BLaER1 treated with 17β-estradiol and CSF1 and Interleukin-3, amounts not matched to agents 10 nM and 100 nM (cell line): Measurements from ENCODE around the gene SEZ6L.

Source experiments
- H3K27ac ChIP-seq, 11 experiments: shearing (Covaris generic); formaldehyde crosslinking; 2 replicates each; pipeline ENCODE4 v1.8.1; 2022
- H3K27me3 ChIP-seq, 11 experiments: shearing (Covaris generic); formaldehyde crosslinking; 2 replicates each; pipeline ENCODE4 v1.8.1; 2022
- H3K36me3 ChIP-seq, 11 experiments: shearing (Covaris generic); formaldehyde crosslinking; 2 replicates each; pipeline ENCODE4 v1.8.1; 2022
- H3K4me1 ChIP-seq, 10 experiments: shearing (Covaris generic); formaldehyde crosslinking; 2 replicates each; pipeline ENCODE4 v1.8.1; 2022
- H3K4me2 ChIP-seq, 11 experiments: shearing (Covaris generic); formaldehyde crosslinking; 2 replicates each; pipeline ENCODE4 v1.8.1; 2022
- H3K4me3 ChIP-seq, 10 experiments: shearing (Covaris generic); formaldehyde crosslinking; 2 replicates each; pipeline ENCODE4 v1.8.1; 2022
- H3K9ac ChIP-seq, 11 experiments: shearing (Covaris generic); formaldehyde crosslinking; 2 replicates each; pipeline ENCODE4 v1.8.1; 2022
- H3K9me3 ChIP-seq, 11 experiments: shearing (Covaris generic); formaldehyde crosslinking; replicated peaks in 1 of 11; 2 replicates each; pipeline ENCODE4 v1.8.1; 2022
- H4K20me1 ChIP-seq, 11 experiments: shearing (Covaris generic); formaldehyde crosslinking; 2 replicates each; pipeline ENCODE4 v1.8.1; 2022
- Cebpa-rat ChIP-seq, 11 experiments: shearing (Covaris generic); IDR thresholded peaks; 2 replicates each; pipeline ENCODE4 v1.8.1; 2022

The SEZ6L gene

GRCh38 chr22:26169315-26170111, at the start of gene SEZ6L:
Gene SEZ6L, plus strand, starts transcription at chr22:26169462. Its CDS starts 208 bp downstream, at chr22:26169670.
- peaks cover 26 to 52% (median 48%) of the 10 kb centered on the region in 11 experiments for H3K27me3 ChIP-seq

GRCh38 chr22:26122920-26123468, 46.3 kb upstream of the SEZ6L start:
- peak overlapping the region in 4 of 11 experiments; percentile 6 to 38 (median 10); a peak in 3 of 22 replicates for H3K4me2 ChIP-seq
- H3K4me1 ChIP-seq: peaks cover 0 to 9% (median 0%) of the 10 kb centered on the region in 10 experiments; a peak in 1 of 20 replicates
- H4K20me1 ChIP-seq: no peaks in the 10 kb centered on the region
- no peaks in the 10 kb centered on the region for H3K9me3 ChIP-seq
- H3K27ac ChIP-seq: no peak overlapping the region
- H3K27me3 ChIP-seq: no peaks in the 10 kb centered on the region
- TF ChIP-seq Cebpa-rat (IDR thresholded peaks at IDR 0.05): no peak
- H3K4me3 ChIP-seq: no peak overlapping the region
- no peak overlapping the region for H3K9ac ChIP-seq
- H3K36me3 ChIP-seq: no peaks in the 10 kb centered on the region

More at GRCh38 chr22:26169315-26170111, at the start of gene SEZ6L:
- Histone ChIP-seq H3K9ac (peak within 1 kb of the TSS; percentile 27 to 68 (median 55); a peak in 20 of 22 replicates), H3K27ac (peak within 1 kb of the TSS in 3 of 11 experiments; percentile 28 to 63 (median 30); a peak in 4 of 22 replicates), H3K4me1 (peaks cover 12 to 30% (median 25%) of the 10 kb centered on the region in 10 experiments), H4K20me1 (peaks cover 0 to 25% (median 15%) of the 10 kb centered on the region in 11 experiments; a peak in 9 of 22 replicates), H3K4me3 (peak within 1 kb of the TSS; percentile 56 to 72 (median 62)), H3K4me2 (peak within 1 kb of the TSS; percentile 88 to 98 (median 96)), H3K9me3 (no peaks in the 10 kb centered on the region), H3K36me3 (no peaks in the 10 kb centered on the region)
- TF ChIP-seq Cebpa-rat (IDR thresholded peaks at IDR 0.05): no peak

GRCh38 chr22:26124991-26125725, 44.1 kb upstream of the SEZ6L start:
- H3K4me2 ChIP-seq: no peak overlapping the region
- H3K4me3 ChIP-seq: no peak overlapping the region
- no peaks in the 10 kb centered on the region for H3K36me3 ChIP-seq
- H3K4me1 ChIP-seq: peaks cover 0 to 9% (median 0%) of the 10 kb centered on the region in 10 experiments; a peak in 1 of 20 replicates
- no peaks in the 10 kb centered on the region for H4K20me1 ChIP-seq
- no peak overlapping the region for H3K27ac ChIP-seq
- H3K9ac ChIP-seq: no peak overlapping the region
- H3K9me3 ChIP-seq: no peaks in the 10 kb centered on the region
- no peak for TF ChIP-seq Cebpa-rat (IDR thresholded peaks at IDR 0.05)
- H3K27me3 ChIP-seq: no peaks in the 10 kb centered on the region

GRCh38 chr22:26127126-26127525, 42.1 kb upstream of the SEZ6L start:
- no peak overlapping the region for H3K4me2 ChIP-seq
- H3K9ac ChIP-seq: no peak overlapping the region
- no peaks in the 10 kb centered on the region for H3K36me3 ChIP-seq
- H3K4me1 ChIP-seq: peaks cover 0 to 4% (median 0%) of the 10 kb centered on the region in 10 experiments; a peak in 1 of 20 replicates
- H3K9me3 ChIP-seq: no peaks in the 10 kb centered on the region
- no peaks in the 10 kb centered on the region for H4K20me1 ChIP-seq
- no peaks in the 10 kb centered on the region for H3K27me3 ChIP-seq
- H3K27ac ChIP-seq: no peak overlapping the region
- TF ChIP-seq Cebpa-rat (IDR thresholded peaks at IDR 0.05): no peak
- no peak overlapping the region for H3K4me3 ChIP-seq

- H3K4me3 ChIP-seq: no peak overlapping the region
- H3K9me3 ChIP-seq: no peaks in the 10 kb centered on the region
- H3K27ac ChIP-seq: no peak overlapping the region
- no peak overlapping the region for H3K9ac ChIP-seq
- no peak for TF ChIP-seq Cebpa-rat (IDR thresholded peaks at IDR 0.05)
- H3K4me2 ChIP-seq: no peak overlapping the region
- H3K4me1 ChIP-seq: peaks cover 0 to 4% (median 0%) of the 10 kb centered on the region in 10 experiments; a peak in 1 of 20 replicates
- no peaks in the 10 kb centered on the region for H4K20me1 ChIP-seq
- H3K27me3 ChIP-seq: no peaks in the 10 kb centered on the region
- H3K36me3 ChIP-seq: no peaks in the 10 kb centered on the region
These were observed 41.7 kb upstream of the SEZ6L start for GRCh38 chr22:26127556-26127955.

- no peaks in the 10 kb centered on the region for H3K9me3 ChIP-seq
- no peak overlapping the region for H3K9ac ChIP-seq
- no peaks in the 10 kb centered on the region for H3K27me3 ChIP-seq
- no peak overlapping the region for H3K4me2 ChIP-seq
- no peak for TF ChIP-seq Cebpa-rat (IDR thresholded peaks at IDR 0.05)
- no peaks in the 10 kb centered on the region for H4K20me1 ChIP-seq
- H3K27ac ChIP-seq: no peak overlapping the region
- no peak overlapping the region for H3K4me3 ChIP-seq
- no peaks in the 10 kb centered on the region for H3K36me3 ChIP-seq
- H3K4me1 ChIP-seq: no peaks in the 10 kb centered on the region
These were observed 37.6 kb upstream of the SEZ6L start for GRCh38 chr22:26131589-26132154.

- Histone ChIP-seq H3K4me3 (no peak overlapping the region), H4K20me1 (no peaks in the 10 kb centered on the region), H3K4me1 (no peaks in the 10 kb centered on the region), H3K9me3 (no peaks in the 10 kb centered on the region), H3K27me3 (no peaks in the 10 kb centered on the region), H3K36me3 (no peaks in the 10 kb centered on the region), H3K27ac (no peak overlapping the region), H3K9ac (no peak overlapping the region), H3K4me2 (no peak overlapping the region)
- TF ChIP-seq Cebpa-rat (IDR thresholded peaks at IDR 0.05): no peak
These were observed 34.5 kb upstream of the SEZ6L start for GRCh38 chr22:26134654-26135330.

- Histone ChIP-seq H3K4me3 (no peak overlapping the region), H3K4me1 (no peaks in the 10 kb centered on the region), H3K4me2 (no peak overlapping the region), H3K27me3 (no peaks in the 10 kb centered on the region), H4K20me1 (no peaks in the 10 kb centered on the region), H3K9me3 (no peaks in the 10 kb centered on the region), H3K9ac (no peak overlapping the region), H3K36me3 (no peaks in the 10 kb centered on the region), H3K27ac (no peak overlapping the region)
- no peak for TF ChIP-seq Cebpa-rat (IDR thresholded peaks at IDR 0.05)
These were observed 33.5 kb upstream of the SEZ6L start for GRCh38 chr22:26135806-26136205.
